Measurements from ENCODE around the gene CCNDBP1. TPM values are rescaled to one million over a fixed set of nuclear protein-coding genes. Genes with fewer than 3 reads are reported as not detected.
A peak's percentile ranks its signal among the peaks of the same experiment; 100 is the strongest.

CCNDBP1 gene
- total and polyA plus RNA-seq, 10 donors = 54.6 to 99.2 (median 68.4) TPM

DNA sequence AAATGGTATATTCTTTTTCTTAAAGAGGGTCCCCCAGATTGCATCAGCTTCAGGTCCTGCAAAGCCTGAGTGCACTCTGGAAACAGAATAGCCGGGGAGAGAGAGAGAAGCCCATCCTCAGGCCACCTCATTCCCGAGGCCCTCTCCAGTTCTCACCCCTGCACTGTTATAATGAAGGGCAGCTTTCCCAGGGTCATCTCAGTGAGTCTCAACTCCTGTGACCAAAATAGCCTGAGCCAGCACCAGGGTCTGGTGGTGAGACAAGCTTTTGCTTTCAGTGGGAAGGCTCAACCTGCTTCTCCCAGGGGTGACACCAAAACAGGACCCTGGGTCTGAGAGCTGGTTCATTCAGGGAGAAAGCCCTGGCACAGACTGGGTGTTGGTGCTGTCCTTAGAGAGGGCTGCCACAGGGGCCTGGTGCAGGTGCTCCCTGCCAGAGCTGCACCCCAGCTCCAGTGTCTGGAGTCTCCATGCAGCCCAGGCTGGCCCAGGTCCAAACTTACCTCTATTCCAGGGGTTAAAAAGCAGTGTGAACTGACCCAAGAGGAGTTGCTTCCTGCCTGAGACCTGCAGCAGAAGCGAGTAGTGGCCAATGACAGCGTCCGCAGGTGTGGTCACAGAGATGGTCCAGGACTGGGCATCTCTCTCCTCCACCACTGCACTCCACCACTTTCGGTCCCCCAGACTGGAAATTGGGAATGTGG is 29.5 kb downstream of the CCNDBP1 start:
- H3K27ac ChIP-seq = no peak overlapping the region
- intact Hi-C loops (cut with DNase I; ENCODE audit: low total_unique reads) = no loop called here
- no peaks in the 10 kb centered on the region for H3K36me3 ChIP-seq
- H3K9me3 ChIP-seq = no peaks in the 10 kb centered on the region
- no peaks in the 10 kb centered on the region for H3K4me1 ChIP-seq
- no peak overlapping the region for H3K4me3 ChIP-seq
- TF ChIP-seq POLR2A (IDR thresholded peaks at IDR 0.05) = no peak
- TF ChIP-seq, protein P1, sequence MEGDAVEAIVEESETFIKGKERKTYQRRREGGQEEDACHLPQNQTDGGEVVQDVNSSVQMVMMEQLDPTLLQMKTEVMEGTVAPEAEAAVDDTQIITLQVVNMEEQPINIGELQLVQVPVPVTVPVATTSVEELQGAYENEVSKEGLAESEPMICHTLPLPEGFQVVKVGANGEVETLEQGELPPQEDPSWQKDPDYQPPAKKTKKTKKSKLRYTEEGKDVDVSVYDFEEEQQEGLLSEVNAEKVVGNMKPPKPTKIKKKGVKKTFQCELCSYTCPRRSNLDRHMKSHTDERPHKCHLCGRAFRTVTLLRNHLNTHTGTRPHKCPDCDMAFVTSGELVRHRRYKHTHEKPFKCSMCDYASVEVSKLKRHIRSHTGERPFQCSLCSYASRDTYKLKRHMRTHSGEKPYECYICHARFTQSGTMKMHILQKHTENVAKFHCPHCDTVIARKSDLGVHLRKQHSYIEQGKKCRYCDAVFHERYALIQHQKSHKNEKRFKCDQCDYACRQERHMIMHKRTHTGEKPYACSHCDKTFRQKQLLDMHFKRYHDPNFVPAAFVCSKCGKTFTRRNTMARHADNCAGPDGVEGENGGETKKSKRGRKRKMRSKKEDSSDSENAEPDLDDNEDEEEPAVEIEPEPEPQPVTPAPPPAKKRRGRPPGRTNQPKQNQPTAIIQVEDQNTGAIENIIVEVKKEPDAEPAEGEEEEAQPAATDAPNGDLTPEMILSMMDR (IDR thresholded peaks at IDR 0.05 in 8 of 11, conservative IDR thresholded peaks at IDR 0.05 in 3 of 11) = no peak
- peaks cover 0 to 15% (median 0%) of the 10 kb centered on the region in 7 donors for H3K27me3 ChIP-seq (replicated peaks in 1 of 7)
- WGBS, 5 donors = 83 to 92% (median 86%) methylated on average over 3 to 6 of the region's 6 CpGs
- no peak for DNase-seq

DNA sequence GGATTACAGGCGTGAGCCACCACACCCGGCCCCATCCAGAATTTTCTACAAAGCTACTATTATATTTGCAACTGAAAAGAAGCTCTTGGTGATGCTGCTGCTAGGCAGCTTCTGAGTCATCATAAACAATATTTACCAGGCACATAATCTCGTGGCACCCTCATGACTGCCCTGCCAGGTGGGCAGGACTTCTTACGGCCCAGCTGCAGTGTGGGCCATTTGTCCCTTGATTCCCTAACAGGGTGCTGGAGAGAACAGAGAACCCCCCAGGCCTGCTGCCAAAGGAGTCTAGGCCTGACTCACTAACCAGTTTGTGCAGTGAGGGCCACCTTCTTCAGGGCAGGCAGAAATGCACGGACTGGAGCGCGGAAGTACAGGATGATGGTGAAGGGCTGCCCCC is 30.8 kb downstream of the CCNDBP1 start:
- WGBS, 5 donors = 86 to 96% (median 92%) methylated on average over 7 of the region's 7 CpGs
- Histone ChIP-seq H3K27me3 (replicated peaks in 1 of 7) (peaks cover 0 to 10% (median 0%) of the 10 kb centered on the region in 7 donors), H3K4me1 (no peaks in the 10 kb centered on the region), H3K9me3 (no peaks in the 10 kb centered on the region), H3K36me3 (no peaks in the 10 kb centered on the region), H3K4me3 (no peak overlapping the region), H3K27ac (no peak overlapping the region)
- no peak for DNase-seq
- TF ChIP-seq POLR2AphosphoS5 (IDR thresholded peaks at IDR 0.05) = no peak
- intact Hi-C loops (cut with DNase I; ENCODE audit: low total_unique reads) = no loop called here

DNA sequence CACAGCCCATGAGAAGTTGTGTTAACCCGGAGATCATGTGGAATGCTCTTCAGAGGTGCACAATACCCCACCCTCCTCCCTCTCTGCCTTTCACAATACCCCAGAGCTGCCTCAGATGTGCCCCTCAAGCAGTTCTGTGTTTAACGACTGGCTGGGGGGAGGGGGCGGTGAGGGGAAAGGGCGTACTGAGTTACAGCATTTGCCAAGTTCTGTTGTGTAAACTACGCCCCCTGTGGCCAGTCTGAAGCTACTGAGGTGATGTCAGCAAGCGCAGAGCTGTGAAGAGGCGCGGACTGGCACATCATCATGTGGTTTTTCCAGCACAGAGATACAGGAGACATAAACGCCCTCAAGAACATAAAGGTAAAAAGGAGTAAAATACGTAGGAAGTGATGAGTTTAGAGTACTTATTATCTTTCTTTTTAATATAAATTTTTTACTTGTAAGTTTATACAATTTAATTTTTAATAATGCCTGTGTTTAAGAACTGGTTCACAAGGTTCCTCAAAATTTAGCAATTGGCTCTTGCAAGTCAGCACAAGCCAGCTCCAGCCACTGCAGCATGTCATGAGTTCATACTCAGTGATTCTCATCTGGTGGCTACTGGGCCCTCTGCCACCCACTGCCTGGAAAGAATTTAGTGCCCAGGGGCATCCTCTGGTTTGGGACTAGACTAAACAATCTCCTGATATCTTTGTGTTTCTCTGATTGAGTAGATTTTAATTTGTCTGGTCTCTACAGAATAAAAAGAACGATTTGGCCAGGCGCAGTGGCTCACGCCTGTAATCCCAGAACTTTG is 33.9 kb downstream of the CCNDBP1 start:
- Histone ChIP-seq H3K4me3 (peak overlapping the region in 1 of 8 donors; percentile 2), H3K27me3 (replicated peaks in 1 of 7) (peaks cover 0 to 10% (median 0%) of the 10 kb centered on the region in 7 donors), H3K36me3 (no peaks in the 10 kb centered on the region), H3K4me1 (no peaks in the 10 kb centered on the region), H3K27ac (no peak overlapping the region), H3K9me3 (no peaks in the 10 kb centered on the region)
- intact Hi-C loops (cut with DNase I; ENCODE audit: low total_unique reads) = no loop called here
- 56 to 59% (median 58%) methylated on average over 13 of the region's 13 CpGs for WGBS, 5 donors
- DNase-seq = no peak
- TF ChIP-seq, protein P1 (IDR thresholded peaks at IDR 0.05 in 8 of 11, conservative IDR thresholded peaks at IDR 0.05 in 3 of 11) = no peak
- TF ChIP-seq POLR2A (IDR thresholded peaks at IDR 0.05) (no peak), POLR2AphosphoS5 (IDR thresholded peaks at IDR 0.05) (no peak)

DNA sequence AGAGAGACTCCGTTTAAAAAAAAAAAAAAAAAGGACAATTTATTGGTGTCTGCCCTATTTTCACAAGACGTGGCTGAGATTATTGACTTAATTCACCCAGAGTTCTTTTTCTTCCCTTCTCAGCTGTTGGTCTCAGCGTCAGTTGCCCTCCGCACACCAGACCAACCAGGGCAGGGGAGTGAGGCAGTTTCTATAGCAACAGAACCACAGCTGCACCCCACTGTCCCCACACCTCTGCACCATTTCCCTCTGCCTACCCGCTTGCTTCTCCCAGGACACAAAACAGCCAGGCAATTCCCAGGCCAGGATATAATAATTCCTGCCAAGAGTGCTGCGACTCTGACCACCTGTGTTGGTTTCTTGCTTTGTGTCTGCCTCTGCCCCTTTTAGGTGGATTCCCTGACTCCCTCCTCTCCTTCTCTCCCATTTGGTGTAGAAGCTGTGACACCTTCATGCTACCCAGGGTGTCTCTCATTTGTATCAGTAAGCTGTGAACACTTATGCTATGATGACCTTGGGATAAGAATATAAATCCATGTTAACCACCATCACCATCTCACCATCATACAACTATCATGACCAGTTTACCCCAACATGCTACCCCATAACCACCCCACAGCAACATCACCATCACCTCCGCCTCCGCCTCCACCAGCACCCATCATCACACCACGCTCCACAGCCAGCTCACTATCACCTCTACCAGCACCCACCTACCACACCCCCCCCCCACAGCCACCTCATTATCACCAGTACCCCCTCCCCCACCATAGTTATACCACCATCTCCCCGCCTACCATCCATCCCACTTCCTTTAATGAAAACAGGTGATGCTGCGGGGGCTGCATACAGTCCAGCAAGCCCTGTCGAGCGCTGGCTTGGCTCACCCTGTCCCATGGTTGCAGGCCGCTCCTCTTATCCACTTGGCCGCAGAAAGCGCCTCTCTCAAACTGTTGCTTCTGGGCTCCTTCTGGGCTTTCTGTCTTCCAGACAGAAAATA is 35.0 kb downstream of the CCNDBP1 start:
- H3K27me3 ChIP-seq (replicated peaks in 1 of 7) = peaks cover 0 to 10% (median 0%) of the 10 kb centered on the region in 7 donors
- intact Hi-C loops (cut with DNase I; ENCODE audit: low total_unique reads) = no loop called here
- no peak for DNase-seq

More for the DNA sequence above, 35.0 kb downstream of the CCNDBP1 start:
- H3K27ac ChIP-seq = no peak overlapping the region
- peak overlapping the region in 1 of 8 donors; percentile 2 for H3K4me3 ChIP-seq
- WGBS, 5 donors = 83 to 88% (median 85%) methylated on average over 16 of the region's 16 CpGs
- TF ChIP-seq POLR2A (IDR thresholded peaks at IDR 0.05) (no peak), POLR2AphosphoS5 (IDR thresholded peaks at IDR 0.05) (no peak)
- TF ChIP-seq, protein P1 (IDR thresholded peaks at IDR 0.05 in 8 of 11, conservative IDR thresholded peaks at IDR 0.05 in 3 of 11) = no peak
- H3K9me3 ChIP-seq = no peaks in the 10 kb centered on the region
- H3K4me1 ChIP-seq = peaks cover 0 to 2% (median 0%) of the 10 kb centered on the region in 6 donors
- no peaks in the 10 kb centered on the region for H3K36me3 ChIP-seq
